HAP-1 (cell line): ENCODE measurements around the gene RUFY1.

Source experiments
- DNase-seq, 2 experiments: peaks; one replicate each; pipeline ENCODE4 v3.0.0-alpha.2; 2016 to 2020; ENCODE audit warnings: low spot score in 2 of 2
- H3K27me3 ChIP-seq: fragments of 250-450 bp; sonication (Bioruptor Pico); 2 replicates; pipeline ENCODE4 v1.5.1; 2020; ENCODE audit warnings: low read depth, mild to moderate bottlenecking, moderate library complexity
- H3K36me3 ChIP-seq: fragments of 250-450 bp; sonication (Bioruptor Pico); replicated peaks from 2 replicates; pipeline ENCODE4 v1.5.1; 2020; ENCODE audit warnings: mild to moderate bottlenecking
- H3K4me1 ChIP-seq: fragments of 250-450 bp; sonication (Bioruptor Pico); 2 replicates; pipeline ENCODE4 v1.5.1; 2020; ENCODE audit warnings: mild to moderate bottlenecking
- H3K4me3 ChIP-seq: fragments of 250-450 bp; sonication (Bioruptor Pico); 2 replicates; pipeline ENCODE4 v1.5.1; 2020; ENCODE audit warnings: mild to moderate bottlenecking, moderate library complexity
- H3K9me3 ChIP-seq: fragments of 250-450 bp; sonication (Bioruptor Pico); 2 replicates; pipeline ENCODE4 v1.5.1; 2020; ENCODE audit warnings: mild to moderate bottlenecking, moderate library complexity
- in situ Hi-C: fragments of 300-500 bp; cut with MboI; formaldehyde crosslinking; loops from 3 replicates; pipeline ENCODE4 v1.14.3; 2020; ENCODE audit warnings: low sequenced_read_pairs, inconsistent platforms, mixed read lengths

Gene RUFY1

DNA sequence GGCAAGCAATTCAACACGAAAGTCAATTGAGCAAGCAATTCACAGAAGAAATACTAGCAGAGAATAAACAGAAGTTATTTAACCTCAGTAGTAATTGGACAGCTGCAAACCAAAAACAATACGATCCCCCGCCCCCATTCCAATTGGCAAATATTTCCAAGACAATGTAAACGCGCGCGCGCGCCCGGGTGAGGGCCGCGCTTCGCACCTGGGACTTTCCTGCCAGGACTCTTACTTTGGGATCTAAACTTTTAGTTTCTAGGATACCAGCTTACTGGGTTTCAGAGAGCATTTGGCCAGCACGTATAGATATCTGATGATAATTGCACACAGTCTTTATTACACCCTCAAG lies 8.6 kb downstream of the RUFY1 start:
- H3K4me1 ChIP-seq, result no peaks in the 10 kb centered on the region
- H3K27me3 ChIP-seq, result no peaks in the 10 kb centered on the region
- no peaks in the 10 kb centered on the region for H3K9me3 ChIP-seq
- H3K36me3 ChIP-seq, result peaks cover 23% of the 10 kb centered on the region
- no peak for DNase-seq
- H3K4me3 ChIP-seq, result no peak overlapping the region
- in situ Hi-C loops, result no loop called here

DNA sequence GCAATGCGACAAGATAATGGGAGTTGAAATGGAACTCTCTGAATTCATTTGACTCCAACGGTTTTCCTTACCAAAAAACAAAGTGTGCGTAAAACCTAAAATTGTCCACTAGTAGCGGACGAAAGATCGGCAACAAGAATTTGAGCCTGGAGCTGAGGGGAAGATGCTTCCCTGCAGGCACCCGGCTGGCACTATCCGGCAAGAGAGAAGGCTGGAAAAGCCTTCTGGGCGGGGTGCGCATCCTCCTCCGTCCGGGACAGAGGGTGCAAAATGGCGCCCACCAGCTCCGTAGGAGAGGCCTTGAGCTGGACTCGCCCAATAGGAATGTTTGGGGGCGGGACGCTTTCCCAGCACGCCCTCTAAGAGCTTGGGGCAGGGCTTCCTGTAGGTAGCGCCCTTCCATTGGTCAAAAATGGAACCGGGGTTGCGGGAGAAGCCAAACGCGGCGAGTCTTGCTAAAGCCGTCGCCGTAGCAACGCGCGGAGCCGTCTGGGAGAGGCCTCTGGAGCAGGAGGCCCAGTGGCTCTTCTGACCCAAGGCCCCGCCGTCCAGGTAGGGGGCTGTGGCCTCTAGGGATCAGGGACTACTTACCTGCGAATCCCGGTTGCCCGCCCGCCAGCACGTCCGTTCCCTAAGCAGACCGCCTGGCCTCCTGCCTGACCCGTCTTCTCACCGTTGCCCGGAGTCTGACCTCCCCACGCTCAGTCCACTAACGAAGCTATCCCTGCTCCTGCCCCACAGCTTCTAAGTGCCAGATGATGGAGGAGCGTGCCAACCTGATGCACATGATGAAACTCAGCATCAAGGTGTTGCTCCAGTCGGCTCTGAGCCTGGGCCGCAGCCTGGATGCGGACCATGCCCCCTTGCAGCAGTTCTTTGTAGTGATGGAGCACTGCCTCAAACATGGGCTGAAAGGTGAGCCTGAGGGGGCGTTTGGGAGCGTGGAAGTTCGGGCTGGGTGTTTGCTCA lies 9.2 kb downstream of the RUFY1 start:
- Histone ChIP-seq H3K4me3 (no peak overlapping the region), H3K27me3 (no peaks in the 10 kb centered on the region), H3K4me1 (no peaks in the 10 kb centered on the region), H3K36me3 (peaks cover 24% of the 10 kb centered on the region), H3K9me3 (no peaks in the 10 kb centered on the region)
- peak in 1 of 2 experiments; percentile 18 for DNase-seq
- in situ Hi-C loops, result no loop called here

DNA sequence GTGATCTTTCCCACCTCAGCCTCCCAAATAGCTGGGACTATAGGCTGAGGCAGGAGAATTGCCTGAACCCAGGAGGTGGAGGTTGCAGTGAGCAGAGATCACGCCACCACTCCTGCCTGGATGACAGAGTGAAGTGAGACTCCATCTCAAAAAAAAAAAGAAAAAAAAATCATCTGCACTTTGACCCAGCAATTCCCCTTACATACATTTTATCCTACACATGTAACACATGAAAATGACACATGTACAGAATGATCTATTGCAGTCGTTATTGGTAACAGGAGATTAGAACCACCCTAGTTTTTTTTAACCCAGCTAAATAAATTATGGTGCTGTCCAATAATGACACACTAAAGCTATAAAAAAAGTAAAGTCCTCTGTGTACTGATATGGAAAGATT lies 14.2 kb downstream of the RUFY1 start:
- H3K9me3 ChIP-seq, result no peaks in the 10 kb centered on the region
- H3K4me1 ChIP-seq, result no peaks in the 10 kb centered on the region
- H3K36me3 ChIP-seq, result peaks cover 67% of the 10 kb centered on the region
- no peaks in the 10 kb centered on the region for H3K27me3 ChIP-seq
- no peak overlapping the region for H3K4me3 ChIP-seq
- in situ Hi-C loops, result no loop called here
- DNase-seq, result no peak

DNA sequence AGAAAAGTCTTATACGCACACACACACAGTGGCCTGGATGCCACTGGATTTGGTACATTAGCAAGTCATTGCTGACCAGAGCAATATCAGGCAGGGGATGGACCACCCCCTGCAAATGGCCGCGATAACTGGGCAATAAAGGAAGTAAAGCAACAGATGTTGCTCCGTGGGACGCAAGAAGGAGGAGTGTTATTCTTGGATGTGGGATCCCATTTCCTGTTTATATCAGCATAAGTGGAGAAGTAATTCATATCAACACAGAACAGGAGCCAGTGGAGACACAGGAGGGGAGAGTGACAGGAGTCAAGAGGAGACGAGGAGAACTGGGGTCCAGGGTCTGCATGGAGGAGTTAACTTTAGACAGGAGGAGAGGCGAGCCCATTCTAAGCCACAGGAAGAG lies 18.4 kb downstream of the RUFY1 start:
- Histone ChIP-seq H3K27me3 (no peaks in the 10 kb centered on the region), H3K4me1 (no peaks in the 10 kb centered on the region), H3K4me3 (no peak overlapping the region), H3K9me3 (no peaks in the 10 kb centered on the region), H3K36me3 (peaks cover 75% of the 10 kb centered on the region)
- in situ Hi-C loops, result no loop called here
- no peak for DNase-seq

DNA sequence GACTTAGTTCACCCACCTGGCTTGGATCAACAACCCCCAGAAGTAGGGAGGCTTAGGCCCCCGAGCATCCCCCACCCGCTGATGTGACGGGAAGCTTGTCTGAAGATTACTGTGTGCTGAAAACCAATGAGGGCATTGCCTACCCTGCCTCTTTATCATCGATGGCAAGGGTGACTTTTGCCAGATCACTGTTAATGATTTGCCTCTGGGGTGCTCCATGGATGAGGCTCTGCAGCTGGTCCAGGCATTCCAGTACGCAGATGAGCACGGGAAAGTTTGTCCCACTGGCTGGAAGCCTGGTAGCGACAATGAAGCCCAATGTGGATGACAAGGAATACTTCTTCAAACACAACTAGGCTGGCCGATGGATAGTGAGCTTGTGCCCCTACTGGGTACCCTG lies 22.0 kb downstream of the RUFY1 start:
- Histone ChIP-seq H3K4me1 (no peaks in the 10 kb centered on the region), H3K4me3 (no peak overlapping the region), H3K36me3 (peaks cover 65% of the 10 kb centered on the region), H3K9me3 (no peaks in the 10 kb centered on the region), H3K27me3 (no peaks in the 10 kb centered on the region)
- no peak for DNase-seq
- in situ Hi-C loops, result no loop called here

DNA sequence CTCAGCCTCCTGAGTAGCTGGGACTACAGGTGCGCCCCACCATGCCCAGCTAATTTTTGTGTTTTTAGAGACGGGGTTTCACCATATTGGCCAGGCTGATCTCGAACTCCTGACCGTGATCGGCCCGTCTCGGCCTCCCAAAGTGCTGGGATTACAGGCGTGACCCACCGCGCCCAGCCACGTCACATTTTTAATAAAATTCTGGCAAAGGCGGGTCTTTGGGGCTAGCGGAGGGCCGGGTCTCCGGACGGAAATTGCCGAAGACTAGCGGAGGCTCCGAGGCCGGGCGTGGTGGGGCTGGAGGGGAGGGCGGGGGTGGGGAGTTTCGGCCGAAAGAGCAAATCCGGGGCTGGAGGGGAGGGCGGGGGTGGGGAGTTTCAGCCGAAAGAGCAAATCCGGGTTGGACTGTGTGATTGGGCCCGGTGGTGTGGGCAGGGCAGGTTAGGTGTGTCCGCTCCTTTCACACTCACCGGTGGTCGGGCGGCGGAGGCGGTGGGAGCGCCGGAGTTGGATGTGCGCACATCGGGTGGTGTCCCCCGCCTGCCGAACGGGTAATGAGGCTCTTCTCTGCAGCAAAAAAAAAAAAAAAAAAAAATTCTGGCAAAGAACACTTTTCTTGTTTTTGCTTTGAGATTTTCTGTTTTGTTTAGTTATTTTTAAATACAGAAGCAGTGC lies 27.1 kb downstream of the RUFY1 start:
- peaks cover 47% of the 10 kb centered on the region for H3K36me3 ChIP-seq

DNA sequence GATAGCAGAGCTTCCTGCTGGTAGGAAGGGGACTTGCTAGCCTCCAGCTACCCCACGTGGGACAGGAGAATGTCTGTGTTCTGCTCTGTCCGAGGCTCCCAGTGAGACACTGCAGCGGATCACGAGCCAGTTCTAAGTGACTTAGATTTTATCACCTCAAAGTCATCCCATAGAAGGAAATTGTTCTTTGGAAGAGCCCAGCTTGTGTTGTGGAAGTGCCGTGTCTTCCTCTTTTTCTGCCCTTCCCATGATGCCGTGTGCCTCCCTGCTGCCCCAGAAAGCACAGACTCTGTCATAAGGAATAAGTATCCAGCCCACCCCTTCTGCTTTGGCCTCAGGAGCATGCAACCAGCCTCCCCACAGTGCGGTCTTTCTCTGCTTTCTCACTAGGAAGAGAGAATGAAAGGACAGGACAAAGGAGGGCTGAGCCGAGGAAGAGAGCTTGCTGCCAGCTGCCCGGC lies 35.6 kb downstream of the RUFY1 start:
- Histone ChIP-seq H3K4me1 (no peaks in the 10 kb centered on the region), H3K36me3 (peaks cover 64% of the 10 kb centered on the region), H3K9me3 (no peaks in the 10 kb centered on the region), H3K27me3 (no peaks in the 10 kb centered on the region), H3K4me3 (no peak overlapping the region)
- in situ Hi-C loops, result no loop called here
- DNase-seq, result no peak

More for the DNA sequence above, 27.1 kb downstream of the RUFY1 start:
- no peaks in the 10 kb centered on the region for H3K4me1 ChIP-seq
- in situ Hi-C loops, result no loop called here
- H3K27me3 ChIP-seq, result no peaks in the 10 kb centered on the region
- no peak overlapping the region for H3K4me3 ChIP-seq
- H3K9me3 ChIP-seq, result no peaks in the 10 kb centered on the region
- DNase-seq, result no peak

DNA sequence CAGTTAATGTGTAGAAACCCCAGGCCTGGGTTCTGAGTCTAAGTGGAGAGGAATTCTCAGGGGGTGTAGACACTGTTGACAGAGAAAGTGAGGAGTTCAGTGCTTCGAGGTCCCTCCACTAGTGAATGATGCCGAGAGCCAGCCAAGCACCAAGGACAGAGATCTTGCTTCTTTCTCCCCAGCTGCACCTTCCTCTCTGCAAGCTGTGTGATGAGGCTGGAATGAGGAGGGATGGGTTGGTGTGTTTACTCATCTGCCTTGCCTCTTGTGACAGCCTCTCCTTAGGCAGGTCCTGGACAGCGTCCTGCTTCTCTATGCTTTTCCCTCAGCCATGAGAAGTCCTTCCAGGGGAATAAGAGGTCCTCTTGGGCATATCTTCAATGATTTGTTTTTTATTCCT lies 37.8 kb downstream of the RUFY1 start:
- H3K4me3 ChIP-seq, result no peak overlapping the region
- in situ Hi-C loops, result no loop called here

DNA sequence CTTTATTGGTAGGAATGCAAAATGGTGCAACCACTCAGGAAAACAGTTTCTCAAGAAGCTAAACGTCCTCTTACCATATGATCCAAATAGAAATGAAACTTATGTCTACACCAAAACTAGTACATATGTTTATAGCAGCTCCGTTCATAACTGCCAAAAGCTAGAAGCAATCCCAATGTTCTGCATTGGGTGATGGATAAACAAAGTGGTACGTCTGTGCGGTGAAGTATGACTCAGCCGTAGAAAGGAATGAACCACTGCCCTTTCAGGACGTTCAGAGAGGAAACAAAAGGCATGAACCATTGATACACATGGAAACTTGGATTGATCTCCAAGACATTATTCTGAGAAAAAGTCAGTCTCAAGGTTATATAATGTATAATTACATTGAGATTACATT lies 45.6 kb downstream of the RUFY1 start:
- DNase-seq, result no peak
- Histone ChIP-seq H3K9me3 (no peaks in the 10 kb centered on the region), H3K4me1 (peaks cover 11% of the 10 kb centered on the region), H3K27me3 (no peaks in the 10 kb centered on the region), H3K36me3 (peaks cover 78% of the 10 kb centered on the region), H3K4me3 (no peak overlapping the region)
- in situ Hi-C loops, result no loop called here

More for the DNA sequence above, 37.8 kb downstream of the RUFY1 start:
- no peak for DNase-seq
- H3K4me1 ChIP-seq, result no peaks in the 10 kb centered on the region
- peaks cover 69% of the 10 kb centered on the region for H3K36me3 ChIP-seq
- H3K27me3 ChIP-seq, result no peaks in the 10 kb centered on the region
- no peaks in the 10 kb centered on the region for H3K9me3 ChIP-seq

DNA sequence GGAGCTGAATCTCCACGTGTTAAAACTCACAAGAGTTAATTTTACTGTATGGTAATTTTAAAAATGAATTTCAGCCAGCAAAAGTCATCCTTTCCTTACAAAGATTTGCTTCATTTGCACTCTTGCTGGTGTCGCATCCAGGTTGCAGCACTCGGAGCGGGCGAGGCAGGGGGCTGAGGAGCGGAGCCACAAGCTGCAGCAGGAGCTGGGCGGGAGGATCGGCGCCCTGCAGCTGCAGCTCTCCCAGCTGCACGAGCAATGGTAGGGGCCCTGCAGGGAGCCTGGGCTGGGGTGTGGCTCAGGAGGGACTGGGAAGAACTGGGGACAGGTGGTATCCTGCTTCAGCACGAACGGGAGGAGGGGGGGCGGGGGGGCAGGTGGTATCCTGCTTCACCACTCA lies 46.1 kb downstream of the RUFY1 start:
- H3K36me3 ChIP-seq, result peaks cover 77% of the 10 kb centered on the region
- no peaks in the 10 kb centered on the region for H3K9me3 ChIP-seq
- H3K27me3 ChIP-seq, result no peaks in the 10 kb centered on the region
- no peak overlapping the region for H3K4me3 ChIP-seq
- in situ Hi-C loops, result no loop called here
- peaks cover 11% of the 10 kb centered on the region for H3K4me1 ChIP-seq
- no peak for DNase-seq

DNA sequence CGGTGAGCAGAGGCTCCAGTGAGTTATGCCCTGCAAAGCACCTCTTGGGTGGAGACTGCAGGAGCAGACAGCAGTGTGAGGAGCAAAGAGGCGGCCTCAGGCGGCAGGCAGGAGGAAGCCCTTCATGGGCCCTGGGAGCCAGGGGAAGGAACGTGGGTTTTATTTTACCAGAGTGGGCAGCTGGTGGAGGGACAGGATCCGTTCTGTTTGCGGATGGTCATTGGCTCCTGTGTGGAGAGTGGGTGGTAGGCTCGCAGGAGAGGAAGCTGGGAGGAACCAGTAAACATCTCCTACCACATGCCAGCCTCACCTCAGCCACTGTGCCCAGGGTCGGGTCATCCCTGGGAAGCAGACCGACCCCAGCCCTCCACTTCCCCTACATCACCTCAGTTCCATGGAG lies 48.7 kb downstream of the RUFY1 start:
- no peak overlapping the region for H3K4me3 ChIP-seq
- peaks cover 11% of the 10 kb centered on the region for H3K4me1 ChIP-seq
- no peaks in the 10 kb centered on the region for H3K27me3 ChIP-seq
- in situ Hi-C loops, result no loop called here
- no peak for DNase-seq
- H3K9me3 ChIP-seq, result no peaks in the 10 kb centered on the region
- H3K36me3 ChIP-seq, result peaks cover 72% of the 10 kb centered on the region

DNA sequence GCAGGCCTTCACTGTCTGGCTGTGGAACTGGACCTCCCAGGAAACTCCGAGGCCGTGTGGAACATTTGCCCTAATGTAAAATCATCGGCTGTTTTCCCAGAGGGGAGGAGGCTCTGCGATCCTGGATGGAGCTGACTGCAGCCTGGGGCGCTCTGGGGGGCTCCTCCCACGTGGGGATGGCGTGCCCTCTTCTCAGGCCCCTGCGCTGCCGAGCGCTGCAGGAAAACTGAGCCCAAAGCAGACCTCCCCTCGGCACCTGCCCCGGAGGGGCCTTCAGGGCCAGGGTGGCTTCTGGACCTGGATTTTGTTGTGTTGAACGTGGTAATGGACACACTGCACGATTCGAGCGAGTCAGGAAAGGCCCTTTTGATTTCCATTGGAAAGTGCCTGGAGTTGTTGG lies 49.2 kb downstream of the RUFY1 start:
- peaks cover 73% of the 10 kb centered on the region for H3K36me3 ChIP-seq
- H3K27me3 ChIP-seq, result no peaks in the 10 kb centered on the region
- no peaks in the 10 kb centered on the region for H3K9me3 ChIP-seq
- in situ Hi-C loops, result no loop called here
- peaks cover 11% of the 10 kb centered on the region for H3K4me1 ChIP-seq
- H3K4me3 ChIP-seq, result no peak overlapping the region
- DNase-seq, result no peak

DNA sequence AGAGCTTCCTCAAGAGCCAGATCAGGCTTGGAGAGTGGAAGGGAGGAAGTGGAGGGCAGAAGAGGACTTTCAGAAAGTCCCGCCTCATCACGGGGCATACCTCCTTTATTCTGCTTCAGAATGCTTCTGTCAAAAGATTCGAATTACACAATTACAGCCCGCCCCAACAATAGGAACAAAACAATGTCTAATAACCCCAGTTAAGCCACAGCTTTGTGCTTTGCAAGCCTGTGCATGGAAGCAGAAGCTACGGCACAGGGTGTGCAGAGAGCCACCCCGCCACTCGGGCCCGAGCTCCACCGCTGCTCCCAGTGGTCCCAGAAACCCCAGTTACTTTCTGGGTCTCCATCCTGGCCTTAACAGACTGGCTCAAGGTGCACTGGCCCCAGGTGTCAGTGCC lies 49.6 kb downstream of the RUFY1 start:
- peak; percentile 80 to 88 for DNase-seq
- no peaks in the 10 kb centered on the region for H3K27me3 ChIP-seq
- in situ Hi-C loops, result no loop called here
- no peaks in the 10 kb centered on the region for H3K9me3 ChIP-seq
- peaks cover 69% of the 10 kb centered on the region for H3K36me3 ChIP-seq
- peaks cover 11% of the 10 kb centered on the region for H3K4me1 ChIP-seq
- no peak overlapping the region for H3K4me3 ChIP-seq

DNA sequence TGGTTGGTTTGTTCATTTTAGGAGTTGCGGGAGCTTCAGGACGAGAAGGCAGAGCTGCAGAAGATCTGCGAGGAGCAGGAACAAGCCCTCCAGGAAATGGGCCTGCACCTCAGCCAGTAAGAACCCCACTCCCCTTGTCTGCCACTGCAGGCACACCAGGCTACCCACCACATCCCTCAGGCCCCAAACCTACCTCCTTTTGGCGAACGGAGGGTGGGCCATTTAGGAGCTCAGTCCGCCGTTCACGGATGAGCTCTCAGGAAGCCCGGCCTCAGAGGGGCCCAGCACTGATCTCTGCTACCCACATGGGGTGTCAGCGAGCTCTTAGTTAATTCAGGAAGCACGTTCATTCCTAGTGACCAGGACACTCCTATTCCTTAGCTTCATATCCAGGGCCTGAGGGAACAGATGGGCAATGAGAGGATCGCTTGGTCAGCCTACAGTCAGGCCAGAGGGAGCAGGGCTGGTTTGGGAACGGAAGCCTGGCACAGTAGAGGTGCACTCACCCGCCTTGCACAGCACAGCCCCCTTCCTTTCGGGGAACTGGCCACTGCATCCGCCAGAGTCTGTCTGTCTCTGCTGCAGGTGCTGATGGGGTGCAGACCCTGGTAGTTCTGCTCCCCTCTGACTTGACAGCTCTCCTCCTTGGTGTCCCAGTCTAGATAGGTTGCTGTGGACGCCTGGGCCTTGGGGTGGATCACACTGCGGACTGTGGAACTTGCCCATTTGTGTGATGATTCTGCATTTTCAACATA lies 51.7 kb downstream of the RUFY1 start:
- Histone ChIP-seq H3K4me1 (peaks cover 11% of the 10 kb centered on the region), H3K9me3 (no peaks in the 10 kb centered on the region), H3K36me3 (peaks cover 74% of the 10 kb centered on the region), H3K27me3 (no peaks in the 10 kb centered on the region), H3K4me3 (no peak overlapping the region)
- no peak for DNase-seq
- in situ Hi-C loops, result no loop called here
